Measurements from ENCODE around the gene CERS6. TPM values are rescaled to one million over a fixed set of nuclear protein-coding genes. Genes with fewer than 3 reads are reported as not detected.

The CERS6 gene
- total and polyA plus RNA-seq, 8 donors: 18.8 to 24.5 (median 22.1) TPM

- peak; percentile 28 to 89 (median 44) for DNase-seq
Measured at GRCh38 chr2:168456521-168457189, 583 bp downstream of the CERS6 start.

GRCh38 chr2:168457190-168457895 lies 1.3 kb downstream of the CERS6 start:
- ATAC-seq (no peak), DNase-seq (peak in 1 of 4 donors; percentile 5)
- intact Hi-C loops (cut with DNase I): no loop called here
- Histone ChIP-seq H3K4me1 (peaks cover 10 to 13% of the 10 kb centered on the region in 2 donors), H3K27me3 (peaks cover 0 to 8% of the 10 kb centered on the region in 2 donors), H3K9me3 (no peaks in the 10 kb centered on the region), H3K36me3 (no peaks in the 10 kb centered on the region), H3K27ac (peak overlapping the region; percentile 79 to 91), H3K4me3 (peak overlapping the region; percentile 75 to 84)
- TF ChIP-seq CTCF (IDR thresholded peaks at IDR 0.05): no peak

More at GRCh38 chr2:168456521-168457189, 583 bp downstream of the CERS6 start:
- Histone ChIP-seq H3K9me3 (no peaks in the 10 kb centered on the region), H3K27ac (peak overlapping the region; percentile 79 to 91), H3K27me3 (peaks cover 0 to 8% of the 10 kb centered on the region in 2 donors), H3K4me3 (peak overlapping the region; percentile 75 to 84), H3K36me3 (no peaks in the 10 kb centered on the region), H3K4me1 (peaks cover 10 to 13% of the 10 kb centered on the region in 2 donors)
- ATAC-seq: peak; percentile 72
- no peak for TF ChIP-seq CTCF (IDR thresholded peaks at IDR 0.05)
- intact Hi-C loops (cut with DNase I): no loop called here

- no peak for TF ChIP-seq CTCF (IDR thresholded peaks at IDR 0.05)
- DNase-seq (no peak), ATAC-seq (no peak)
- H3K4me1 ChIP-seq: peaks cover 10 to 13% of the 10 kb centered on the region in 2 donors
- H3K36me3 ChIP-seq: no peaks in the 10 kb centered on the region
- H3K9me3 ChIP-seq: no peaks in the 10 kb centered on the region
- peak overlapping the region in 1 of 2 donors; percentile 75 for H3K4me3 ChIP-seq
- intact Hi-C loops (cut with DNase I): no loop called here
- H3K27ac ChIP-seq: no peak overlapping the region
- H3K27me3 ChIP-seq: peaks cover 0 to 8% of the 10 kb centered on the region in 2 donors
Measured at GRCh38 chr2:168458139-168458538, 2.1 kb downstream of the CERS6 start.

- Histone ChIP-seq H3K4me1 (peaks cover 10 to 13% of the 10 kb centered on the region in 2 donors), H3K36me3 (no peaks in the 10 kb centered on the region), H3K9me3 (no peaks in the 10 kb centered on the region), H3K27ac (no peak overlapping the region), H3K4me3 (no peak overlapping the region), H3K27me3 (peaks cover 0 to 8% of the 10 kb centered on the region in 2 donors)
- intact Hi-C loops (cut with DNase I): no loop called here
- no peak for ATAC-seq
- TF ChIP-seq CTCF (IDR thresholded peaks at IDR 0.05): no peak
- no peak for DNase-seq
Measured at GRCh38 chr2:168459256-168459655, 3.2 kb downstream of the CERS6 start.

GRCh38 chr2:168460571-168460970 lies 4.5 kb downstream of the CERS6 start:
- no peak for DNase-seq
- Histone ChIP-seq H3K27me3 (peaks cover 0 to 8% of the 10 kb centered on the region in 2 donors), H3K4me3 (no peak overlapping the region), H3K4me1 (peaks cover 10 to 19% of the 10 kb centered on the region in 2 donors), H3K9me3 (no peaks in the 10 kb centered on the region), H3K27ac (no peak overlapping the region), H3K36me3 (no peaks in the 10 kb centered on the region)
- no peak for ATAC-seq
- TF ChIP-seq CTCF (IDR thresholded peaks at IDR 0.05): no peak
- intact Hi-C loops (cut with DNase I): no loop called here
